LHCN-M2 (cell line): Measurements from ENCODE around the gene SOX30. TPM values are rescaled to one million over a fixed set of nuclear protein-coding genes. Genes with fewer than 3 reads are reported as not detected.

Experiments used
- DNase-seq: peaks from one replicate; pipeline ENCODE4 v3.0.0-alpha.2; 2012; ENCODE audit warnings: low read depth
- total RNA-seq: library from RNA; depleted of rRNA; stranded (reverse); fragments of >200 nt; gene quantifications from 2 replicates; pipeline ENCODE4 v1.2.3, GENCODE V29; 2014

Gene SOX30
- total RNA-seq, 1 experiment from 2014 or later, result 0.06 TPM

- DNase-seq, result no peak
Observed at GRCh38 chr5:157659868-157660660, 7.8 kb upstream of the SOX30 start.

DNA sequence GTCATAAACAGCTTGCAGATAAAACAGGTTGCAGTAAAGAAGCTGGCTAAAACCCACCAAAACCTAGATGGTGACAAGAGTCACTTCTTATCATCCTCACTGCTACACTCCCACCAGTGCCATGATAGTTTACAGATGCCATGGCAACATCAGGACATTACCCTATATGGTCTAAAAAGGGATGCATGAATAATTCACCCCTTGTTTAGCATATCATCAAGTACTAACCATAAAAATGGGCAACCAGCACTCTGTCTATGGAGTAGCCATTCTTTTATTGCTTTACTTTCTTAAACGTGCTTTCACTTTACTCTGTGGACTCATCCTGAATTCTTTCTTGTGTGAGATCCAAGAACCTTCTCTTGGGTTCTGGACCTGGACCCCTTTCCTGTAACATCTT is 6.7 kb upstream of the SOX30 start:
- DNase-seq, result no peak

DNA sequence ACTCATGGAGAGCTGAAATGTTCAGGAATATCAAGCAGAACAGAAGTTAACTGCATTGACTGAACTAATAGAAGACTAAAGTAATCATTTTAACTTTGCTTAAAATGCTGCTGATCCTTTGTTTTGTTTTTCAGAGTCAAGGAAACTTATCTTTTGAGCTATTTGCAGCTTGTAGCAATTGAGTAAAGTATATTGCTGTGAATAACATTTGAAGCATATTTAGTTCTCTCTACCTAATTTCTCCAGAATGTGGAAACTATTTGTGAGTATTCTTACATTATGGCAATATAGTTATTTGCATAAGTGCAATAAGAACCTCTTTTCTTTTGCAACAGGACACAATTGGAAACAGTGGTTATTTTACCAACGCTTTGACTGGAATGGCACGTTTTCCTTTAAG is 5.3 kb upstream of the SOX30 start:
- no peak for DNase-seq

- no peak for DNase-seq
Observed at GRCh38 chr5:157651623-157652376, 438 bp downstream of the SOX30 start.

GRCh38 chr5:157650991-157651611 is 1.1 kb downstream of the SOX30 start:
- no peak for DNase-seq

- no peak for DNase-seq
Observed at GRCh38 chr5:157649101-157649500, 3.1 kb downstream of the SOX30 start.

DNA sequence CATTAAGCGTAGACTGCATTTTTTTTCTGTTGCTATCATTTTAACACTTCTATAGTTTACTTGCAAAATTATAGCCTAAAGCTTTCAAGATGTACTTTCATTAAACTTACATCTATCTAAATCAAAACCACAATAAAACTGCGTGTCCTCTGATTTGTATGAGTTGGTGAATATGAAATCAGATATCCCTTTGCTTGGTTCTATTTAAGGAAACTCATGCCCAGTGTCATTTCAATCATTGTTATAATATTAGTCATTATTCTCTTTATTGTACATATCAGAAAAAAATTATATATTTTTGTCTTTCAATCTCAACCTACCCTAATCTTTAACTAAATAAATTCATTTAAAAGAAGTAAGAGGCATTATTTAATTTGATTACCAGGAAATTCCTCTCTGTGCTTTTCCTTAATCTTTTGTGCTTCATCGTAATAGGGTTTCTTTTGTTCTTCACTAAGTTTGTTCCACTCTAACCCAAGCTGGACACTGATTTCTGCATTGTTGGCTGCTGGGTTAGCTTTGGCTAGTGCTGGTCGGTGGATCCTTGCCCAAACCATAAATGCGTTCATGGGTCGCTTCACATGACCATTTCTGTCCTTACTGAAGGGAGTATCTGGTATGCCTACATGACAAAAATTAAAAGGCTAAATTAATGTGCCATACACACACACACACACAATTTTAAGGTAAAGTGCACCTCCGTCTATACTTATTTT is 3.8 kb downstream of the SOX30 start:
- peak; percentile 66 for DNase-seq

GRCh38 chr5:157640406-157641066 is 11.7 kb downstream of the SOX30 start:
- no peak for DNase-seq

DNA sequence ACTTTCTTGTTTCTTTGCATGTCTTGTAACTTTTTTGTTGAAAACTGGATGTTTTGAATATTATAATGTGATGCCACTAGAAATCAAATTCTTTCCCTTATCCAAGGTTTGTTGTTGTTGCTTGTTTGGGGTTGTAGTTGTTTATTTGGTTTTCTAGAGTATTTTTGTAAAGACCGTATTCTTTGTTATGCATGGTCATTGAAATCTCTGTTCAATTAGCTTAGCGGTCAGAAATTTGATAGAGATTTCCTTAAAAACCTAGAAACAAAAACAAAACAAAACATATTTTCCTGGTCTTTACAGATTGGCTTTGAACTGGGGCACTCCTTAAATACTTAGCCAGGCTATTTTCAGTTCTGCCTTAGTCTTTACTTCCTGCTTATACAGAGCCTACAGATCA is 21.9 kb downstream of the SOX30 start:
- no peak for DNase-seq

GRCh38 chr5:157626831-157627230 is 25.4 kb downstream of the SOX30 start:
- DNase-seq, result no peak

GRCh38 chr5:157624144-157624543 is 28.1 kb downstream of the SOX30 start:
- no peak for DNase-seq

- no peak for DNase-seq
Observed at GRCh38 chr5:157620776-157621175, 31.5 kb downstream of the SOX30 start.

DNA sequence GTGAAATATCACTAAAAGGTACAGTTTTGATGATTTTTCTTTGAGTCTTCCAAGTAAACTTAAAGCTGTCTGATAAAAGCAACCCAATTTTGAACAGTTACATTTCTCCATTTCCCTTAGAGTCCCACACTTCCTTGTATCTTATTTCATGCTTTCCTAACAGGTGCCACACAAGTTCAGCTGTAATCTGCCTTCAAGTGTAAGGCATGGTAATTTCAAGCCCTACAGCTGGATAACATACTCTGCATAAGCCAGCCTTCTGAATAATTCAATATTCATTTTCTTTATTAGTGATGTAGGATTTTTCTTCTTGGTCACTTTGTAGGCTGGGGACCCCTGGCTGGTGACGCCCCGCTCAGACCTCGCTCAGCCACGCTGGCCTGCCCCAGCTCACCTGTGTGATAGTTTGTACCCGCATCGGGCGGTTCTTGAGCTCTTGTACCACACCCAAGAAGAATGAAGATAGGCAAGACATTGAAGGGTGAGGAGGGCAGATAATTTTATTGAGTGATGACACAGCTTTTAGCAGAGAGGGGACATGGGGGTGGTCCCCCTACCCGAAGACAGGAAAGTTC is 34.0 kb downstream of the SOX30 start:
- DNase-seq, result no peak

GRCh38 chr5:157616785-157617184 is 35.5 kb downstream of the SOX30 start:
- no peak for DNase-seq

DNA sequence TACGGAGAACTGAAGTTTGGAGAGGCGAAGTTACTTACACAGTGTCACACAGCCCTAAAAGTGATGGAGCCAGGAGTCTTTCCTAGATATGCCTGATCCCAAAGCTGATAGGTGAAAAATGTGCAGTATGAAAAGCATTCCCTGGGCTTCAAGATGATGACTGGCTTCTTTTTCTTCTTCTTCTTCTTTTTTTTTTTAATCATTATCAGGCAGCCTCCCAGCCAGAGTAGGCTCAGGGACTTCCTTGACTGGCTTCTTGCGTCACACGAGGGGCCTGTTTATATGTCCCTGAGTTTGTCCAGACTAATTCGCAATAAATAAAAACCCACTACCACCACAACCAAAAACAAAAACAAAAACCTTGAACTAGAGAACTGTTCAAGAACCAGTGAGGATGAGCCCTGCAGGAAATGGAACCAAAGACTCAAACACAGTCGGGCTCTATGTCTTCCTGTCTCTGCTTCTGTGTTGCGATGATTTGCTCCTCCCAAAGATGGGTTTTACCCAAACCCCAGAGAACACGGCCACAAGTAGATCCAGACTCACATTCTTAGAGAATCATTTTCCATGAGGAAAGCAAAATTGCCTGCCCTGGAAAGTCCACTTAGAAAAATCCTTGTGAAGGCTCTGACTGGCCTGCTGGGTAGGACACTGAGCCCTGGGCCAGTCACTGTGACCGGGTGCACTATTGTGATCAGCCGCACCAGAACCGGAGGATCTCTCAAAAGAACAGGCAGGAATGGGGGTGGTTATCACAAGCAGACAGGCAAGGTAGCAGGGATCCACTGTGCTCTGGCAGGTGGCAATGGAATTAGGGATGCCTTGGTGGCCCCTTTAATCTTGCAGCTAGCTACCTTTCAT is 38.6 kb downstream of the SOX30 start:
- no peak for DNase-seq

DNA sequence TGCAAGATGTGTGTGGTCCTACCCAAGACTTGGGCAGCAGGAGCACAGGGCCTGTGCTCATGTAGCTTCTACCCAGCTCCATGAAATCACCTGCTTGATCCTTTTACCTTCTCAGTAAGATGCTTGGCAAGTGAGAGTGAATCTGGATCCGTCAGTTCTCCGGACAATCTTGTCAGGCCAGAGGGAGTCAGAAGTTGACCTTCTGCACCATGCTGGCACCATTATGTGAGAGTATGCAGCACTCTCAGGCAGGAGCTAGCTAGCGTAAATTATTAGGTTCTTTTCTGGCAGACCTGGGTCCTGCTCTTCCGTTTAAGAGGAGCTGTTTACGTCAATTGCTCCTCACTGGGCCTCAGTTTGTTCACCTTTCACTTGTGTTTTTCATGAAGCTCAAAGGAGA is 39.7 kb downstream of the SOX30 start:
- no peak for DNase-seq

DNA sequence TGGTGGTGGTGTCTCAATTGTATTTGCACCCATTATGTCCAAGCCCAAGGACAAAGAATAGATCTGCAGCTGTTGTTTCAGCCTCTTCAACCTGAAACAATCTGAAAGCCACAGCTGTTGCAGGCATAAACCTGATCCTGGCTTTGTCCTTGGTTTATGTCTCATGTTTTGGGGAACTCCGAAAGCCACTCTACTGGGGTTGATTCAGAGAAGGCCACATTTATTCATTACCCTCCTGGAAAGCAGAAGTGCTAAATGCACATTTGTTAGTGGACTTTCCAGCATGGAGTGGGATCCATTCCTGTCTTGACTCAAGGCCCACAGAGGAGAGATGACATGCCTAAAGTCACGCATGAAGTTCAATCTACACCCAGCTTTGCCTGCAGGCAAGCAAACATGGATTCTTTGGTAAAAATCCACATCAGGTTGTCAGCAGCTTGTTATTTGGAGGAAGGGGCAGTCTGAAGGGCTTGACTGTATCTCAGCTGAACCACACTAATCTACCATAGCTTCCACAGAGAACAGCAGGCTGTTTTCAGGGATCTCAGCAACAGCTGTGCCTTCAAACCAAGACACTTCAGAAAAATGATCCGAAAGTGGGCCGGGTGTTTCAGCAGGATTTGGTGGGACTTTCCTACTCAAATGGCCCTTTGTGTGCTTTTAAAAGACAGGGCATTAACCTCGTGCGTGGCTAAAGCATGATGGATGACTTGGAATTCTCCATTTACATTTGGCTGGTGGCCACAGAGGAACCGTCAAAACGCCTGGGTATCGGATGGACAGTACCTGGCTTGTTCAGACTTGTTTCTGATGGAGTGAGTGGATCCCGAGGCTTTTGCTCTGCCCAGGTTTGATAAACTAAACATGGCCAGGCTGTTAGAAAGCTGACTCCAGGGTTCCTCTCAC is 40.4 kb downstream of the SOX30 start:
- peak; percentile 89 for DNase-seq

DNA sequence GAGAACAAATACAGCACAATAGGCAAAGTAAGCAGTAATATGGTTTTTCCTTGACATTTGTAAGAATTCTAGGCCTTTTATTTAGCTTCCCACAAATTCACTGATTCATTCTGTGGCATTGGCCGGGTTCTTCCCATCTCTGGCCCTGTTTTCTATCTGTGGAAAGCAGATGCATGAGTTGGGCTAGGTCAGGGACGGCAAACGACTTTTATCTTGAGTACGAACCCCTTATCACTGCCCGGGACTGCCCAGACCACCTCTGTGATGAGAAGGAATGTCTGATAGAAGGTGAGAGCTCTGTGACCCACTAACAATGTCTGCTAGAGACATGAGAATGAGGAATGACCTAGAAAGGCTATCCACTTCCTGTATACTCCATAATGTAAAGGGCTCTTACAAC is 41.2 kb downstream of the SOX30 start:
- DNase-seq, result no peak

DNA sequence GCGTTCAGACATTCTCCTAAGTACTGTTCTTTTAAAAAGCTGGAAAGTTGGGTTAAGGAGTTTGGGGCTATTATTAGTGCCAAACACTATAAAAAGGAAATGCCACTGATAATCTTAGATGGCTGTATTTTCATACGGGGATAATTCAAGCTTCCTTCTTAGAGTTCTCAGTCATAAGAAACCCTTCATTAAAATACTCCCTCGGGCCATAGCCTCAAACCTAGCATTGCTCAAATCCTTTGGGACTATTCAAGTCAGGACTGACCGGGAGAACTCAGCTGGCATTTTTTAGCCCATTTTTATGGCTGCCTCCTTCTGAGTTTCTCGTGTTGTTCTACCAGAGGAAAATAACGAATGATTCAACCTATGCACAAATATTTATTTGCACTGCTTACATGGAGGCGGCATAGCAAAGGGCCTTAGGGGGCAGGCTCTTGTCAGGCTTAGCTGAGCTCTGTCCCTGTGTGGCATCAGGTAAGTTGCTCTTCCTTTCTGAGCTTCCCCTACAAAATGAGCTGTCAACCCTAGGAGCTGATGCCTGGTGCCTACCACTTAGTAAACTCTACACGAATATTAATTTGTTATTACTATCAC is 43.2 kb downstream of the SOX30 start:
- DNase-seq, result no peak
